IMR-90 (cell line): ENCODE measurements around the gene HTRA2.

Experiments used
- CHD1 ChIP-seq: IDR thresholded peaks from 2 replicates; pipeline ENCODE4 v1.6.1; 2012; ENCODE audit warnings: low read depth, low read length, improper control_type of control experiment
- CTCF ChIP-seq: conservative IDR thresholded peaks from 2 replicates; pipeline ENCODE4 v1.5.1; 2012; ENCODE audit warnings: mild to moderate bottlenecking, low read depth, low read length, improper control_type of control experiment
- FOS ChIP-seq: fragments of 150-350 bp; IDR thresholded peaks from 2 replicates; pipeline ENCODE4 v1.6.1; 2016; ENCODE audit warnings: low read depth, low read length
- MAFK ChIP-seq: IDR thresholded peaks from 2 replicates; pipeline ENCODE4 v1.6.1; 2012; ENCODE audit warnings: low read depth, low read length, improper control_type of control experiment
- POLR2A ChIP-seq: IDR thresholded peaks from 2 replicates; pipeline ENCODE4 v1.6.1; 2012; ENCODE audit warnings: mild to moderate bottlenecking, low read depth, low read length
- USF2 ChIP-seq: fragments of 150-350 bp; IDR thresholded peaks from 2 replicates; pipeline ENCODE4 v1.6.1; 2017; ENCODE audit warnings: mild to moderate bottlenecking, antibody characterized with exemption, low read length, low read depth

- TF ChIP-seq FOS (no peak), POLR2A (no peak), CTCF (no peak), CHD1 (no peak), USF2 (no peak), MAFK (no peak)
These were observed 51.7 kb downstream of the HTRA2 start for GRCh38 chr2:74581463-74581862.
